ENCODE data around the gene RGS18.

- no peak for TF ChIP-seq POLR2A (IDR thresholded peaks at IDR 0.05)
- TF ChIP-seq CTCF (IDR thresholded peaks at IDR 0.05), result no peak
Observed at GRCh38 chr1:192232817-192233417, 74.7 kb downstream of the RGS18 start.

Measured in uterus (tissue), 2 donors.